RPMI8226 (cell line): ENCODE results near the gene TENM3.

Source experiments
- DNase-seq: peaks from one replicate; pipeline ENCODE4 v3.0.0-alpha.2; 2015

The TENM3 gene

GRCh38 chr4:182291597-182292270 lies 48.5 kb downstream of the TENM3 start:
- no peak for DNase-seq

- no peak for DNase-seq
Observed at GRCh38 chr4:182292612-182293011, 49.4 kb downstream of the TENM3 start.

DNA sequence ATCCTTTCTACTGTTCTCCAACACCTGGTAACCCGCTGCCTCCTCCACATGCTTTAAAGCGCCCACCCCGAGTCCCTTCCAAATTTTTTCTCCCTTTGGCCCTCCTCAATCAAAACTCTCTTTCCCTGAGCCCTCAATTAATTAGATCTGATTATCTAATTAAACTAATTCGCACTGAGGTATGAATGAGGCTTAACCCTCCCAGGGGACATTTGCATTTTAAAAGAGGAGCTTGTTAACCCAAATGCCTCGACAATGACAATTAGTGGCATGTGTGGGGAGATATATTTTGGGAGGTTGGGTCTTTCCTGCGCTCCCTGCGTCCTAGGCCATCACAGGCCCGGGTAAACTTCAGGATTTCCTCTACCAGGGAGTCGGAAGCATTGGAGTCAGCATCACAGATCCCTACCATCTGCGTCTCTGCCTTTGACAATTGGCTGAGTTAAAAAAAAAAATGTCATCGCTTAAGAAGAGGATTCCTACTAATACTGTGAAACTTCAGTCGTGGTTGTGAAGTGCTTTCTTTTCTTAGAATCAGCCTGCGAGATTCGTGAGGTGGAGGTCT lies 50.6 kb downstream of the TENM3 start:
- DNase-seq: no peak

DNA sequence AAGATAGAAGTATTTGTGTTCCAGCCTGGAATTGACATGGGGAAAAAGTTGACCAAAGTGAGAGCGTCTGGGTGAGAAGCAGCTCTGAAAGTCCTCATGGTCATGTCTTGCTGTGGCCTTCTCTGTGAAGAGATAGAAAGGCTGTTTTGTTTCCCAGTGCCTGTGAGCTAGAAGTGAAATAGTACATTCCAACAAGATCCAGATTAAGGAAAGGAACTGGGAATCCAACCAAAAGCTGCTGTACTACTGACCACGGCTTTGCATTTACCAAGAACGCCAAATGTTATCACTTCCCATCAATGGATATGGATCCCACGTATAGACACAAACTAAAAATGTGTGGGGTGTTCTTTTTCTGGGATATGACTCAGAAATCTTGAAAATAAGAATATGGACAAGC lies 51.2 kb downstream of the TENM3 start:
- DNase-seq: no peak

- DNase-seq: no peak
Observed at GRCh38 chr4:182297659-182298058, 54.5 kb downstream of the TENM3 start.

- DNase-seq: no peak
Observed at GRCh38 chr4:182301736-182302135, 58.5 kb downstream of the TENM3 start.

GRCh38 chr4:182303847-182304246 lies 60.6 kb downstream of the TENM3 start:
- no peak for DNase-seq

DNA sequence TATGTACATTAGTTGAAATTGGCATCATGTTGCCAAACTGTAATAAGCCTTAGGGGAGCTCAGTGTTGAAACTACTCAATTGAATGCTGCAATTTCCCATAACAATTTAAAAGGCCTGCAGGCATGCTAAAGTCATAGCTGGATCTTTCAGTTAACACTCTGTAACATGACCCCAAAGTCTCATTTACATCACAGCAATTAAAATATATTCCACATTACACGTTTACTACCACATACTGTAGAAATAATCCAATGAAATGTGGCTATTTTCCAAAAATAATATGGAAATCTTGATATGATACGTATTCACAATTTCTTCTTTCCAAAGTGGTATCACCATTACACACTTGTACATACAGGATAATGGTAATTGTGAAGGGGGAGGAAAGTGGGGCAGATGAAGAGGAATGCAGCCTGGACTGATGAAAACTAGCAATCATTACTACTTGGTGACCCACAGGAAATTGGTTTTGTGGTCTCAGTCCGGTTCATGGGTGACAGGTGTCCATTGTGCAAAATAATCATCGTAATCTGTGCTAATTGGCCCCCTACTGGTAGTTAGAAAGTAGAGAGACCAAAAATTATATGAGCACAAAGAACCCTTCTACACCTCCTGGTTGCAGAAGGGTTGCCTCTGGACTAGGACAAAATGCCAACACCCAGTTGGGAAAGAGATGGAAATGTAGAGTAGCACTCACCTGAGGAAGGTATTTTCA lies 63.7 kb downstream of the TENM3 start:
- no peak for DNase-seq

DNA sequence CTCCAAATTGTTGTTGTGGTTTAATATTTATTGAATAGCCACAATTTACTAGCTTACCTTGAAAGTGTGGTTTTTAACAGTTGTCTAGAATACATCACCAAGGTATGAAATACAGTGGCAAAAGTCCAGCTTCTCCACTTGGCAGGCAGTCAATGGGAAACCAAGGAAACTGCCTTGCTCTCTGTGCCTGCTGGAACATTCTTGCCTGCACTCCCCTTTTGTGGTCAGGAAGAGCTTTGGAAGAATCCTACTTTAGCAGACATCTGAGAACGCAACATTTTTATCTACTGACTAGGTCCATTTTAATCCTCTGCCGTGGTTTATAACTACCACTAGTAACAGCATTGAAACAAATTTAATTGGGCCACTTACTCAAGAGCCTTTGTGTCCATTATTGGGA lies 64.5 kb downstream of the TENM3 start:
- DNase-seq: no peak

DNA sequence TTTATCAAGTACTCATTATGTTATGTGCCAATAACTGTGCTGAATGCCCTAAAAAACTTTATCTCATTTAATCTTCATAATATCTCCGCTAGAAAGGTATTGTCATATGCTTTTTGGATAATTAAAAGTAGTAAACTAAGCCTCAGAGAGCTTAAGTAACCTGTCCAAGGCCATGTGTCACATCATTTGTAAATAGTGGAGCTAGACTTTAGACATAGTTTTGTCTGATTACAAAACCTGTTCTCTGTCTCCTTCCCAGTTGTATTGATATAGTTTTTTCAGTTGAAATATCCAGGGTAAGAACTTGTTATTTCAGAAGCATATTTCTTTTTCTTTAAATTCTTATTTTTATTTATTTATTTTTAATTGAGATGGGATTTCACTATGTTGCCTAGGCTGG lies 66.7 kb downstream of the TENM3 start:
- no peak for DNase-seq

DNA sequence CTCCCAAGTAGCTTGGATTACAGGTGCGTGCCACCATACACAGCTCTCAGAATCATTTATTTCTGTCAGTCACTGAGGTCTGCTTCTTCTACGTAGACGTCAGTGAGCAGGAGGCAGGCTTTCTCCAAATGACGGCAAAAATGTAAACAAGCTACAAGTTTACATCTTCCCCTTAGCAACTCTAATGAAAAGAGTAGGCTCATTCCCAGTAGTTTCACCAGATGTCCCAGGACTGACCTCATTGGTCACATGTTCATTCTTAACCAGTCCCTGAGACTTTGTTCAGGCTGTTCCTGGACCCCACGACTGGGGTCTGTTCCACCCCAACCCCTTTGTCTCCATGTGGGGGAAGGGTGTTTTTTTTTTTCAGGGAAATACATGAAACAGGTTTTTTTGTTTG lies 67.1 kb downstream of the TENM3 start:
- DNase-seq: no peak

DNA sequence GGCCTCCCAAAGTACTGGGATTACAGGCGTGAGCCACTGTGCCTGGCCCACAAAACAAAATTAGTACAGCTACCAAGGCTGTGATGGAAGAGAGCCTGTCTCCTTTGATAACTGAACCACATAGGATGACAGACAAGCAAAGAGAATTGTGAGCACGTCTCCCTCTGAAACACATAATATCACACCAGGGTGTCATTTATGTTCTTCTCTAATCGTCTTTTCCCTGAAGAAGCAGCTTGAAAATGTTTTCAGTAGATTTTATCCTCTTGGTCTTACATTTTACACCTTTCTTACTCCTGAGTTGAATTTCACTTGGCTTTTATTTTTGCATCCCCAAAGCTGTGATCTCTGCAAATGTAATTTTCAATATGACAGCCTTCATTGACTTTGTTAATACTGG lies 67.8 kb downstream of the TENM3 start:
- DNase-seq: no peak

DNA sequence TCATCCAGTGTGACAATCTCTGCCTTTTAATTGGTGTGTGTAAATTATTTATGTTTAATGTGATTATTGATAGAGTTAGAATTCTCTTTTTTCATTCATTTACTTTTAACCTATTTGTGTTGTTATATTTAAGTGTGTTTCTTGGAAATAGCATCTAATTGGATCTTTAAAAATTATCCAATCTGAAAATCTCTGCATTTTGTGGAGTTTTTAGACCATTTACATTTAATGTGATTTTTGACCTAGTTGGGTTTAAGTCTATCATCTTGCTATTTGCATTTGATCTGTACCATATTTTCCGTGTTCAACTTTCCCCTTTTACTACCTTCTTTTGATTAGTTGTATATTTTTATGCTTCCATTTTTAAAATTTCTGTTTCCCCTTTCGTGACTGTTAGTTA lies 71.3 kb downstream of the TENM3 start:
- no peak for DNase-seq

GRCh38 chr4:182318256-182318655 lies 75.1 kb downstream of the TENM3 start:
- no peak for DNase-seq

DNA sequence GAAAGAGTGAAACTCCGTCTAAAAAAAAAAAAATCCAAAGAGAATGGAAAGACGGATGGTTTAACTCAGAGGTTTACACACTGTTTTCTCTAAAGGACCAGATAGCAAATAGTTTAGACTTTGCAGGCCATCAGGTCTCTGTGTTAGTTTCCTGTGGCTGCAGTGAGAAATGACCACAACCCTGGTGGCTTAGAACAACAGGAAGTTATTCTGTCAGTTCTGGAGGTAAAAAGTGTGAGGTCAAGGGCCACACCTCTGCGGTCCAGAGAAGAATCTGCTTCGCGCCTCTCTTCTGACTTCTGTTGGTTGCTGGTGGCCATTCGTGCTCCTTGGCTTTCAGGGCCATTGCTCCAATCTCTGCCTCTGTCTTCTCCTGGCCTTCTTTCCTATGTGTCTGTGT lies 76.9 kb downstream of the TENM3 start:
- DNase-seq: no peak

GRCh38 chr4:182320580-182320979 lies 77.4 kb downstream of the TENM3 start:
- no peak for DNase-seq

DNA sequence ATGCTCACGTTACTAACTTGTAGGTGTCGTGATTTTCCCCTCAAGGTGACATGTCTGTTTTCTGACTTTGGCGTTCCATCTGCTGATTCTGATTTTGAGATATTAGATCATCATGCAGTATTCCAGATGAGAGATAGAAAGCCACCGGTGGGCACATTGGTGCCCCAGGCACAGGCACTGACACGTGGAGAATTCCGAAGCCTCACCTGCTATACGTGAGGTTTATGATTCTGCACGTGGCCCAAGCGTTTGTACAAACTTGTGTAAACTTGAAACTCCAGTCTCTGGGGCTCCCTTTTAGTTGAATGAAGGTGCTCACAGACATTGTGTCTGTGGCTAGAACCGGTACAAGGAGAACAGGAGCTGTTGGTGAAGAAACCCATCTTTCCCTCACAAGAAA lies 81.1 kb downstream of the TENM3 start:
- DNase-seq: no peak

DNA sequence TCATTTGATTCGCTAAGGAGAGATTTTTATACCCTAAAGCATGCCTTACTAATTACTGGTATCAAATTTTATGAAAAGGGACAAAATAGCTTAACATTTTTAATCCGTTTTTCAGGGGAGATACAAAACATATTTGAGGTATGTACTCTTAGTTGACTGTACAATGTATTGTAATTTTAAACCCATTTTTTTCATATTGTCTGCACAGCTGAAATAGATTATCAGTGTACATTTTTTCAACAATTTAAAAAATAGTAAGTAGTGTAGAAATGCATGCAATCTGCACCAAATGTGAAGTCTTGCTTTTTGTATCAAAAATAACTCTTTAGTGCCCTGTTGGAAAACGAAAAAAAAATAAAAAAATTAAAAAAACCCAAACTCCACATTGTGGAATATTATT lies 82.2 kb downstream of the TENM3 start:
- no peak for DNase-seq

DNA sequence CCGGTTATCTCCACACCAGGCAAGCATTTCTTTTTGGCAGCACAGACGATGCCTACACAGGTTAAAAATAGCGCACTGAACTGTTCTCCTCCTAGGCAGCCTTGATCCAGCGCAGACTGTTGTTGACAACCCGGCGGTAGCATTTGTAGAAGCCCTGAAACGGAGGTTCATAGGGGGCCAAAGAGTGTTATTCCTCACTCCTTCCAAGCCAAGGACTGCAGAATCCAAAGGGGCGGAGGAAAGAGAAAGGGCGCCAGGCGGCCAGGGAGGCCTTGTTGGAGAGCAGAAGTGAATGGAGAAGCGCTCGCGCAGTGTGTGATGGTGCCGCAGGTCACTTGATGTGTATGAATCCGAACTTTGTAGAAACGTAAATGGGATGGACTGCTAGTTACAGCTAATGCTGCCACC lies 82.7 kb downstream of the TENM3 start:
- DNase-seq: no peak

GRCh38 chr4:182328505-182328904 lies 85.3 kb downstream of the TENM3 start:
- no peak for DNase-seq

- no peak for DNase-seq
Observed at GRCh38 chr4:182337366-182337765, 94.2 kb downstream of the TENM3 start.

DNA sequence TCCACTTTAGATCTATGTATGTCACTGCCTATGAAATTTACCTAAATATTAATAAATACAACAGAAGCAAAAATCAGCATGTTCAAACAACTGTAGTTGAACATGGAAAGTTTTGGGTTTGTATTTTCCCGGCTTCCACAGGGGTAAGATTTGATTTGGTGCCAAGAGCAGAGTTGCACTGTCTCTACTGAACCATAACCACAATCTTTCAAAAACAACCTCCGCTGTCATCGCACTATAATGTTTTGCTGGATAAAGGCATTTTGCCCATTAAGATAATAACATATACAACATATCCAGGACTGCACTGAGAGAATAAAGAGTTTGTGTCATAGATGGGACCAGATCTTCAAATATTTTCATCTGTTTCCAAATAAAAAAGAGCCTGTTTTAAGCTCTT lies 94.9 kb downstream of the TENM3 start:
- no peak for DNase-seq

- DNase-seq: no peak
Observed at GRCh38 chr4:182338746-182339145, 95.5 kb downstream of the TENM3 start.

GRCh38 chr4:182339221-182339641 lies 96.0 kb downstream of the TENM3 start:
- DNase-seq: no peak

GRCh38 chr4:182343453-182343852 lies 100.3 kb downstream of the TENM3 start:
- no peak for DNase-seq
